Neural progenitor cell (in vitro differentiated cells): ENCODE results near the gene HYOU1. TPM values are rescaled to one million over a fixed set of nuclear protein-coding genes. Genes with fewer than 3 reads are reported as not detected.
A peak's percentile ranks its signal among the peaks of the same experiment; 100 is the strongest.

ENCODE experiments used
- DNase-seq: peaks from one replicate; pipeline ENCODE4 v3.0.0-alpha.2; 2016; ENCODE audit warnings: low spot score
- H2AFZ ChIP-seq: fragments of 200-600 bp; sonication (generic); replicated peaks from 2 replicates; pipeline ENCODE4 v1.6.1; 2016; ENCODE audit warnings: antibody characterized with exemption
- H3F3A ChIP-seq: fragments of 200-600 bp; sonication (generic); 2 replicates; pipeline ENCODE4 v1.6.1; 2016; ENCODE audit warnings: antibody characterized with exemption, low read depth
- H3K27ac ChIP-seq: fragments of 200-600 bp; sonication (generic); 2 replicates; pipeline ENCODE4 v1.5.1; 2016; ENCODE audit warnings: mild to moderate bottlenecking
- H3K27me3 ChIP-seq: fragments of 200-600 bp; sonication (generic); 2 replicates; pipeline ENCODE4 v1.6.1; 2016; ENCODE audit warnings: mild to moderate bottlenecking, moderate library complexity
- H3K36me3 ChIP-seq: fragments of 200-600 bp; sonication (generic); 2 replicates; pipeline ENCODE4 v1.5.1; 2016
- H3K4me1 ChIP-seq: fragments of 200-600 bp; sonication (generic); 2 replicates; pipeline ENCODE4 v1.6.1; 2016; ENCODE audit warnings: mixed run types
- H3K4me2 ChIP-seq: fragments of 200-600 bp; sonication (generic); 2 replicates; pipeline ENCODE4 v1.6.1; 2016
- H3K4me3 ChIP-seq: fragments of 200-600 bp; sonication (generic); 2 replicates; pipeline ENCODE4 v1.5.1; 2016
- H3K79me2 ChIP-seq: fragments of 200-600 bp; sonication (generic); 2 replicates; pipeline ENCODE4 v1.6.1; 2016; ENCODE audit warnings: low read depth
- H3K9ac ChIP-seq: fragments of 200-600 bp; sonication (generic); 2 replicates; pipeline ENCODE4 v1.6.1; 2016
- H3K9me3 ChIP-seq: fragments of 200-600 bp; sonication (generic); 2 replicates; pipeline ENCODE4 v1.5.1; 2016; ENCODE audit warnings: low read depth
- H4K20me1 ChIP-seq: fragments of 200-600 bp; sonication (generic); 2 replicates; pipeline ENCODE4 v1.6.1; 2016; ENCODE audit warnings: low read depth
- H3K27ac Mint-ChIP-seq: 3 replicates; pipeline ENCODE4 v1.8.0; 2021; ENCODE audit warnings: mixed read lengths
- H3K27me3 Mint-ChIP-seq: 2 replicates; pipeline ENCODE4 v1.8.0; 2022; ENCODE audit warnings: low read depth, mild to moderate bottlenecking, inconsistent platforms, moderate library complexity, mixed read lengths; ENCODE audit not compliant: insufficient read depth
- H3K36me3 Mint-ChIP-seq: 3 replicates; pipeline ENCODE4 v1.8.0; 2021; ENCODE audit warnings: mixed read lengths
- H3K4me1 Mint-ChIP-seq: 3 replicates; pipeline ENCODE4 v1.8.0; 2021; ENCODE audit warnings: mixed read lengths
- H3K4me3 Mint-ChIP-seq: 3 replicates; pipeline ENCODE4 v1.8.0; 2021; ENCODE audit warnings: mild to moderate bottlenecking, moderate library complexity, mixed read lengths
- H3K9me3 Mint-ChIP-seq: 3 replicates; pipeline ENCODE4 v1.8.0; 2020; ENCODE audit warnings: mixed read lengths
- EZH2 ChIP-seq: fragments of 200-600 bp; sonication (generic); IDR thresholded peaks from 2 replicates; pipeline ENCODE4 v1.6.1; 2017; ENCODE audit warnings: antibody characterized with exemption, mild to moderate bottlenecking, moderate library complexity
- EZH2phosphoT487 ChIP-seq: fragments of 200-600 bp; sonication (generic); IDR thresholded peaks from 2 replicates; pipeline ENCODE4 v1.6.1; 2017; ENCODE audit warnings: antibody characterized with exemption
- total RNA-seq: library from RNA; depleted of rRNA; stranded (reverse); fragments of >200 nt; gene quantifications from 2 replicates; pipeline ENCODE4 v1.2.3, GENCODE V29; 2015; ENCODE audit warnings: low replicate concordance
- TF ChIP-seq, protein P1 (sequence below): fragments of 200-600 bp; sonication (generic); IDR thresholded peaks from 2 replicates; pipeline ENCODE4 v1.5.1; 2017; ENCODE audit warnings: antibody characterized with exemption, mild to moderate bottlenecking

Gene HYOU1
- total RNA-seq, 1 donor from 2014 or later: 129 TPM

DNA sequence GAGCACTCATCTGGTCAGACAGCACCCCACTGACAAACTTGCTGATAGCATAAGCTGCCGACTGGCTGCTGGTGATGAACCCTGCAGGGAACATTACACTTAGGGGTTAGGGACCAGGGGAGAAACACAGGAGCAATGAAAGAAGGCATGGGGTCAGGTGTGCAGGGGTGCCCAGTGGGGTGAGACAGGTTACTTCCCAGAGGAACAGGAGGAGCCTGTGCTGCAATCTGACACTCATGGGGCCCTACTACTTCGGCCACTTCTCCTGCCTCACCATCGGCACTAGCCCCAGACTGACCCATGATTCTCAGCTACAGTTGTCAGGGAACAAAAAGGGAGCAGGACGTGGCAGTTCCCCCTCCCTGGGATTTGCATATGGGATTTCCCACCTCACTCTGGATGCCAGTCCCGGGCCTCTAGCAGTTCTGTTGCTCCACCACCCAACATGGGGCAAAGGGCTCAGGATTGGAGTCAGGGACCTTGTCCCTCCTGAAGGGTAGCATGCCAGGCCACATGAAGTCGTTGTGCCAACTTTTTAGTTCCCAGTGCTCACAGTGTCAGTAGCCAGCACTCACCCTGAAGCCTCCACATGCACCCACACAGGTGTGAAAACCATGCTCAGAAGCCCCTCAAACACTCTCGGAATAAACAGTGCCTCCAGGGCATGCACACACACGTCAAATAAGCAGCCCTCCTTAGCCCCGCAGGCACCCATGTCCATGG lies 28.5 kb downstream of the HYOU1 start:
- H4K20me1 ChIP-seq: peaks cover 22% of the 10 kb centered on the region
- TF ChIP-seq EZH2 (no peak), EZH2phosphoT487 (no peak)
- TF ChIP-seq, protein P1, sequence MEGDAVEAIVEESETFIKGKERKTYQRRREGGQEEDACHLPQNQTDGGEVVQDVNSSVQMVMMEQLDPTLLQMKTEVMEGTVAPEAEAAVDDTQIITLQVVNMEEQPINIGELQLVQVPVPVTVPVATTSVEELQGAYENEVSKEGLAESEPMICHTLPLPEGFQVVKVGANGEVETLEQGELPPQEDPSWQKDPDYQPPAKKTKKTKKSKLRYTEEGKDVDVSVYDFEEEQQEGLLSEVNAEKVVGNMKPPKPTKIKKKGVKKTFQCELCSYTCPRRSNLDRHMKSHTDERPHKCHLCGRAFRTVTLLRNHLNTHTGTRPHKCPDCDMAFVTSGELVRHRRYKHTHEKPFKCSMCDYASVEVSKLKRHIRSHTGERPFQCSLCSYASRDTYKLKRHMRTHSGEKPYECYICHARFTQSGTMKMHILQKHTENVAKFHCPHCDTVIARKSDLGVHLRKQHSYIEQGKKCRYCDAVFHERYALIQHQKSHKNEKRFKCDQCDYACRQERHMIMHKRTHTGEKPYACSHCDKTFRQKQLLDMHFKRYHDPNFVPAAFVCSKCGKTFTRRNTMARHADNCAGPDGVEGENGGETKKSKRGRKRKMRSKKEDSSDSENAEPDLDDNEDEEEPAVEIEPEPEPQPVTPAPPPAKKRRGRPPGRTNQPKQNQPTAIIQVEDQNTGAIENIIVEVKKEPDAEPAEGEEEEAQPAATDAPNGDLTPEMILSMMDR: no peak
- no peak overlapping the region for H3K27ac Mint-ChIP-seq
- peaks cover 32% of the 10 kb centered on the region for H3F3A ChIP-seq
- peaks cover 10% of the 10 kb centered on the region for H3K4me1 ChIP-seq
- peaks cover 28% of the 10 kb centered on the region for H3K79me2 ChIP-seq
- no peak overlapping the region for H2AFZ ChIP-seq
- H3K9me3 Mint-ChIP-seq: no peaks in the 10 kb centered on the region
- H3K4me2 ChIP-seq: peak overlapping the region; percentile 86
- peak overlapping the region; percentile 71 for H3K4me3 ChIP-seq
- no peaks in the 10 kb centered on the region for H3K27me3 ChIP-seq
- no peaks in the 10 kb centered on the region for H3K9me3 ChIP-seq
- DNase-seq: no peak
- H3K27me3 Mint-ChIP-seq: peaks cover 4% of the 10 kb centered on the region
- H3K4me1 Mint-ChIP-seq: peaks cover 20% of the 10 kb centered on the region
- no peak overlapping the region for H3K9ac ChIP-seq
- peak overlapping the region; percentile 84 for H3K4me3 Mint-ChIP-seq
- no peaks in the 10 kb centered on the region for H3K36me3 ChIP-seq
- H3K36me3 Mint-ChIP-seq: peaks cover 17% of the 10 kb centered on the region
- peak overlapping the region; percentile 65 for H3K27ac ChIP-seq

DNA sequence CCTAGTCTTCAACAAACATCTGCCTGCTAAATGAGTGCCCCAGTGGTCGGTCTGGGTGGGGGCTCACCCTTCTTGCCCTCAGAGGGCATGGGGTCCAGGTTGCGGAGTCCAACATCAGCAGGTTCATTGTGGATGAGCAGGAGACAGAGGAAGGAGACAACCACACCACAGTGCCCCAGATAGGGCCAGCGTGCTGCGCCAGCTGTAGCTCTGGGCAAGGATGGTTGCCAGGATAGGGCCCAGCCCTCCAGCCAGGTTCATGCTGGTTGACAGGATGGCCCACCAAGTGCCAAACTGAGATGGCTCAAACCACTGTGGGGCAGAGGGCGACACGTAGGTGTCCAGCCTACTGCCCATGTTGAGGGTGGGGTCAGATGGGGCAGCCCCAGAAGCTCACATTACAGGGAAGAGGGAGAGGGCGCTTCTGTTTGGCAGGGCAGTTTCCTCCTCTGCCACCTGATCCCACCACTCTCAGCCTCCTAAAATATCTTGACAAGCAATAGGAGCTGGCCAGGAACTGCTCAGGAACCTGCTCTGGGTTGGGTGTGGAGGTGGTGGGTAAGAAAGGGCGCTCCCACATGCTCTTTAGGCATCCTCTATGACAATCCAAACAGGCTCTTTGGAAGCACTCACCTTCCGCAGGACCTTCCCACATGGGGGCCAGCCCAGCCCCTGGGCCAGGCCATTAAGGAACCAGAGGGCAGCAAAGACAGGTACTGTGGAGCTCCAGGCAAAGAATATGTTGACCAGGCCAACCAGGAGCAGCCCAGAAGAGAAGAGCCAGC lies 29.3 kb downstream of the HYOU1 start:
- peaks cover 20% of the 10 kb centered on the region for H3K4me1 Mint-ChIP-seq
- H3K4me1 ChIP-seq: peaks cover 10% of the 10 kb centered on the region
- no peaks in the 10 kb centered on the region for H3K9me3 Mint-ChIP-seq
- H3F3A ChIP-seq: peaks cover 37% of the 10 kb centered on the region
- H2AFZ ChIP-seq: no peak overlapping the region
- peak overlapping the region; percentile 60 for H3K4me3 Mint-ChIP-seq
- H3K9me3 ChIP-seq: no peaks in the 10 kb centered on the region
- peaks cover 4% of the 10 kb centered on the region for H3K27me3 Mint-ChIP-seq
- no peak overlapping the region for H3K4me2 ChIP-seq
- no peak for TF ChIP-seq EZH2
- TF ChIP-seq, protein P1: no peak
- no peak for TF ChIP-seq EZH2phosphoT487
- no peaks in the 10 kb centered on the region for H3K36me3 ChIP-seq
- peak overlapping the region; percentile 69 for H3K27ac Mint-ChIP-seq
- no peak for DNase-seq
- H3K4me3 ChIP-seq: no peak overlapping the region
- H3K27ac ChIP-seq: no peak overlapping the region
- H3K79me2 ChIP-seq: peaks cover 28% of the 10 kb centered on the region
- H3K36me3 Mint-ChIP-seq: peaks cover 19% of the 10 kb centered on the region
- no peak overlapping the region for H3K9ac ChIP-seq
- peaks cover 22% of the 10 kb centered on the region for H4K20me1 ChIP-seq
- H3K27me3 ChIP-seq: no peaks in the 10 kb centered on the region

DNA sequence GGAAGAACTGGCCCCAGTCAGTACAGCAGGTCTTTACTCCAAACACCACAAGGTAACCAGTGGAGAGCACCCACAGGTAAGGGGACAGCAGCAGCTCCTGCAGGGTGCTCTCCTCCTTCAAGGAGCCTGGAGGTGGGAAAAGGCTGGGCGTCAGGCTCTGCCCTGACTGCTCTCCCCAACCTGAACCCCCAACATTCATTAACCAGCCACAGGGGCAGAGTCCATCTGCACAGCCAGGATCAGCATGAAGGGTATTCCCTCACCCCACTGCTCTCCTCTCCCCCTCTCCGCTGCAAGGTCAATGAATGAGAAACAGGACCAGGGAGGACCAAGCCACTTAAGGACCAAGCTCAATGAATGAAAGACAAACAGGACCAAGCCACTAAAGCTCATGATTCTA lies 30.0 kb downstream of the HYOU1 start:
- peaks cover 21% of the 10 kb centered on the region for H3K36me3 Mint-ChIP-seq
- no peak overlapping the region for H3K4me3 Mint-ChIP-seq
- no peaks in the 10 kb centered on the region for H3K36me3 ChIP-seq
- no peak overlapping the region for H3K4me3 ChIP-seq
- H3K9ac ChIP-seq: no peak overlapping the region
- TF ChIP-seq EZH2phosphoT487 (no peak), EZH2 (no peak)
- TF ChIP-seq, protein P1: no peak
- no peaks in the 10 kb centered on the region for H3K27me3 ChIP-seq
- no peak overlapping the region for H3K27ac ChIP-seq
- H2AFZ ChIP-seq: no peak overlapping the region
- no peak overlapping the region for H3K27ac Mint-ChIP-seq
- H3K4me1 Mint-ChIP-seq: peaks cover 20% of the 10 kb centered on the region
- H3K79me2 ChIP-seq: peaks cover 29% of the 10 kb centered on the region
- peaks cover 4% of the 10 kb centered on the region for H3K27me3 Mint-ChIP-seq
- H3K9me3 Mint-ChIP-seq: no peaks in the 10 kb centered on the region
- no peaks in the 10 kb centered on the region for H3K9me3 ChIP-seq
- H3K4me2 ChIP-seq: no peak overlapping the region
- DNase-seq: no peak
- peaks cover 10% of the 10 kb centered on the region for H3K4me1 ChIP-seq
- H4K20me1 ChIP-seq: peaks cover 22% of the 10 kb centered on the region
- H3F3A ChIP-seq: peaks cover 37% of the 10 kb centered on the region
